Stimulated activated CD4-positive, alpha-beta T cell treated with anti-CD3 and anti-CD28 coated beads, Interleukin-2, amount 100 ng/mL, for 24 hours (primary cell): ENCODE data around the gene TTK.

Source experiments
- DNase-seq, 2 donors: peaks; one replicate each; pipeline ENCODE4 v3.0.0-alpha.2; 2020

The TTK gene

DNA sequence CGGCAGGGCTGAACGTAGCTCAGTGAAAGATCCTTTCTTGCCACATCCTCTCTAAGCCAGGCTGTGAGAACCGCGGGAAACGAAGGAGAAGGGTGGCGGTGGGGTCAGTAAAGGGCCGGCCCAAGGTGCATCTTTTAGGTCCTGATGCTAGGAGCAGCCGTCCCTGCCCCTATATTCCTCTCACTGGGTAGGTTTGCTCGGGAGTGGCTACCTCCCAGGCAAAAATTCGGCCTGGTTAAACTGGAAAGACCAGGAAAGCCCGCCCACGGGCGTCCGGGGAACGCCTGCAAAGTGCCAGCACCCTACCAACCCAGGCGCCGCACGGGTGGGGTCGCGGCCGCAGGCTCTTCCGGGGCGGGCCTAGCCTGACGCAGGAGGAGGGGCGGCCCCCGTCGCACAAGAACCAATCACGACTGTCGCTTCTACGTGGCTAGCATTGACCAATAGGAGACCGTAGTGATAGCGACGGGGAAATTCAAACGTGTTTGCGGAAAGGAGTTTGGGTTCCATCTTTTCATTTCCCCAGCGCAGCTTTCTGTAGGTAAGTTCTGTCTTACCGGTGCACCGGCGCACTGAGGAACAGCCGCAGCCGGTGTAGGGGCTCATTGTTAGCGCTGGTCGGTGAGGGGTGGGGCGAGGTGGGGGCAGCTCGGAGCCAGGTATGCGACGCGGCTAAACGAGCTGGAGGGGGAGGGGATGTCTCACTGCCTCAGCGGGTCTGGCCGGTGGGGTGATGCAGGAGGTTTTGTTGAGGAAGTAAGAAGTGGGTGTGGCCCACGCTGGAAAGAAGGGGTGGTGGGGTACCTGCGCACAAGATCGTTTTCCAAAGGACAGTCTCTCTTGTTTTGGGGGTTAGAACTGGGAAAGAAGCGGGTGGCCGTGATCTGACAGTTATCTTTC, at the start of gene TTK:
TTK (plus strand) TSS at position 477 of the 900 bp plus-strand sequence. CDS start 1,195 bp downstream, outside the sequence.
- DNase-seq, result peak; percentile 89

- no peak for DNase-seq
Observed at GRCh38 chr6:79954849-79955248, 49.6 kb upstream of the TTK start.

DNA sequence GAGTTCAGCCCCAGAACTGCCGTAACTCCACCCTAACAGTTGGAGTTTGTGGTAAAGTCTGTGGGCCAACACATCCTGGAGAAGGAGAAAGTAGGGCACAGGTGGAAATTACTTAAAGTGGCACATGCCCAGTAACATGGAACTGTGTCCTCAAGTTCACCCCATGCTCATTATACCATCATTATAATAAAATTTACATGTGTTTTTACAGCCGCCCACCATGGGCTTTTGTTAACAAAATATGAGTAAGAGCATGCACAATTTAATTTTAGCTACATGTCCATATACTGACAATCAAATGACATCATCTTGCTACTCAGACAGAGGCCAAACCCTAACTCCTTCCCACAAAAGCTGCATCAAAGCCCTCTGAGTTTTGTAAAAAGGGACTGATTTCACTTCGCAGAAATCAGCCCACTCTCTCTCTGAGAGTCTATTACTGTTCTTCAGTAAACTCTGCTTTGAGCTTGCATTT, 39.8 kb upstream of the TTK start:
- no peak for DNase-seq

DNA sequence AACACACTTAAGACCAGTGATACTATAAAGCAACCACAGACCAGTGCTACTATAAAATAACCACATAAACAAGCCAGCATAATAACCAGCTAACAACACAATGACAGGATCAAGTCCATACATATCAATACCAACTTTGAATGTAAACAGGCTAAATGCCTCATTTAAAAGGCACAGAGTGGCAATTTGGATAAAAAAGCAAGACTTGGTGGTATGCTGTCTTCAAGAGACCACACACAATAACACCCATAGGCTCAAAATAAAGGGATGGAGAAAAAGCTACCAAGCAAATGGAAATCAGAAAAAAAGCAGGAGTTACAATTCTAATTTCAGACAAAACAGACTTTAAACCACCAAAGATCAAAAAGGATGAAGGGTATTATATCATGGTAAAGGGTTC, 37.3 kb upstream of the TTK start:
- no peak for DNase-seq

- no peak for DNase-seq
Observed at GRCh38 chr6:79969784-79970183, 34.7 kb upstream of the TTK start.

DNA sequence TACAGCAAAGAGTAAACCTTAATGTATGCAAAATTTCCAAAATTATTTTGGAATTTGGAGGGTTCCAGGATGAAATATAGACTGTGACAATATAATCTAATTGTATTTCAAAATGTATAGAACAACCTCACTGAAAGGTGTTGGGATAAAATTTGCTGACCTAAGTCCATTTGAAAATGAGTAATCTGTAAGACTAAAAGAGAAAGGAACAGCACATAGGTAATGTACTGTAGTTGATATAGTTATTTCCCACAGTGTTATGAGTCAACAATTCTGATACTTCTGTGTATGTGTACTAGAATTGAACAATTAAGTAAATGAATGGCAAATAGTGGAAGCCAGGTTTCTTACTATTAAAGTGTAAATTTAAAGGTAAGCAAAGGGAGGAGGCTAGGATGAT, 33.3 kb upstream of the TTK start:
- no peak for DNase-seq

- no peak for DNase-seq
Observed at GRCh38 chr6:79981652-79982051, 22.8 kb upstream of the TTK start.

DNA sequence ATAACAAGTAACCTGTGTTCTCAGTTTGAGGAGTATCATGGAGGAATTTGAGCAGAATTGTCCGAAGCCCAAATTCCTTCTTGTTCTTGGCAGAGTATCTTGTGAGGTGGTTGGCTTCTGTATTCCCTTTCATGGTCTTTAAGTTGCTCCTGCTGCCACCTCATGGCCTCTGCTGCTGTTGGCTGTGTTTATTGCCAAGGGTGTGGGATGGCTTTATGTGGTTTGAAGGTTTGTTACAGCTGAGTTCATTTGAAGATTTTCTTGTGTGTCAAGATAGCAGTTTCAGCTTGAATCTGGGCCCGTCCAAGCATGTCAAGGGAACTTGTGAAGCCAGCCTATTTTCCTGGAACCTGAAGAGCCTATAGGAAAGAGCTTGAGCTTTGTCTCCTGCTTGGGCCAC, 20.2 kb upstream of the TTK start:
- DNase-seq, result no peak

DNA sequence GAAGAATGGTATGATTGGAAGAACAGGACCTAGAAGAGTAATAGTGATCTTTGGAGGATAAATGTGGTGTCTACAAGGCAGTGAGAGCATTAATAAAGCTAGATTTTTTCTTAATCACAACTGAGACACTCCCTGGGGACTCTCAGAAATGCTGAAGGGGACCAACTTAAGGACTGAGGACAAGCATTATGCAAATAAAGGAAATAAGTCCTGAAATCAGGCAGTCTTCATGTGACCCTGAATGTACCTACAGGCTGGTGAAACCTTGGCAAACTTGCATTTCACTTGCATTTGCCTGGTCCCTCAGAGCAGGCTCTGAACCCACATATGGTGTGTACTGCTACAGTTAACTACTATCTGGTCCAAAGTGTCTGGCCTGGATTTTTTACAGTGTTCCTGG, 19.3 kb upstream of the TTK start:
- DNase-seq, result no peak

- DNase-seq, result no peak
Observed at GRCh38 chr6:79989641-79990040, 14.8 kb upstream of the TTK start.

DNA sequence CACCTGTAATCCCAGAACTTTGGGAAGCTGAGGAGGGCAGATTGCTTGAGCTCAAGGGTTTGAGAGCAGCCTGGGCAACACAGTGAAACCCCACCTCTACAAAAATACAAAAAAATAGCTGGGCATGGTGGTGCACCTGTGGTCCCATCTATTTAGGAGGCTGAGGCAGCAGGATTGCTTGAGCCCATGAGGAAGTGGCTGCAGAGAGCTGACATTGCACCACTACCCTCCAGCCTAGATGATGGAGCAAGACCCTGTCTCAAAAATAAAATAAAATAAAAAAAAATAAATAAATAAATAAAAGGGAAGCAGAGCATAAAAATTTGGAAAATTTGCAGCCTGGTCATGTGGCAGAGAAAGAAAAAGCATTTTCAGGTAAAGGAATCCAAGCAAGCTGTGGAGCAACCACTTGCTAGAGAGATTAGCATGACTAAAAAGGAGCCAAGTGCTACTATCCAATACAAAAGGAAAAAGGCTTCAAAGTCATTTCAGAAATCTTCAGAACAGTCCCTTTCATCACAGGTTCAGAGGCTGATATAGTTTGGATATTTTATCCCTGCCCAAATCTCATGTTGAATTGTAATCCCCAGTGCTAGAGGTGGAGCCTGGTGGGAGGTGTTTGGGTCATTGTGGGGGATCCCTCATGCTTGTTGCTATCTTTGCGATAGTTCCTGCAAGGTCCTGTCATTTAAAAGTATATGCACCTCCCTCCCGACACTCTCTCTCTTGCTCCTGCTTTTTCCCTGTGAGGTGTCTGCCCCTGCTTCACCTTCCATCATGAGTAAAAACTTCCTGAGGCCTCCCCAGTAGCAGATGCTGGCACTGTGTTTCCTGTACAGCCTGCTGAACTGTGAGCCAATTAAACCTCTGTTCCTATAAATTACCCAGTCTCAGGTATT, 11.2 kb upstream of the TTK start:
- no peak for DNase-seq

DNA sequence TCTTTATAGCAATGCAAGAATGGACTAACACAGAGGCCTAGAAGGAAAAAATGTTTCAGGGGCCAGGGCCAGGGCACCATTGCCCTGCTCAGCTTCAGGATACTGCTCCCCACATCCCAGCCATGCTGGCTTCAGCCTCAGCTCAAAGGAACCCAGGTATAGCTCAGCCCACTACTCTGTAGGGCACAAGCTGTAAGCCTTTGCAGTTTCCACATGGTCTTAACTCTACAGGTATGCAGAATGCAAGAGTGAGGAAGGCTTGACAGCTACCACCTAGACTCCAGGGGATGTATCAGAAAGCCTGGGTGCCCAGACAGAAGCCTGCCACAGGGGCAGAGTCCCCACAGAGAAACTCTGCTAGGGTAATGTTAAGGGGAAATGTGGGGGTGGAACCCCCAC, 10.5 kb upstream of the TTK start:
- no peak for DNase-seq

DNA sequence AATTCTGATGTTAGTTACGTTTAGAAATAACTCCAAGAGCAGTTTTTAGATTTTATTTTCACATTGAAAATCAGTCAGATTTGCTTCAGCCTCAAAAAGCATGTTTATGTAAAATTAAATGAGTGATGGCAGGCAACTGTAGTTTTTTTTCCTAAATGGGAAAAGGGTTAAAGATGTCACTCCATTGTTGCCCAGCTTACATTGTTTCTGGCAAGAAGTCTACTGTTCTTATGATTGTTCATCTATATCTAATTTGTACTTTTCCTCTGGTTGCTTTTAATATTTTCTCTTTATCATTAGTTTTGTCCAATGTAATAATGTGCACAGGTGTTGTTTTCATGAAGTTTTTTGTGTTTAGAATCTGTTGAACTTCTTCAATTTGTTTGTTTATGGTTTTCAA, 6.7 kb upstream of the TTK start:
- DNase-seq, result no peak

DNA sequence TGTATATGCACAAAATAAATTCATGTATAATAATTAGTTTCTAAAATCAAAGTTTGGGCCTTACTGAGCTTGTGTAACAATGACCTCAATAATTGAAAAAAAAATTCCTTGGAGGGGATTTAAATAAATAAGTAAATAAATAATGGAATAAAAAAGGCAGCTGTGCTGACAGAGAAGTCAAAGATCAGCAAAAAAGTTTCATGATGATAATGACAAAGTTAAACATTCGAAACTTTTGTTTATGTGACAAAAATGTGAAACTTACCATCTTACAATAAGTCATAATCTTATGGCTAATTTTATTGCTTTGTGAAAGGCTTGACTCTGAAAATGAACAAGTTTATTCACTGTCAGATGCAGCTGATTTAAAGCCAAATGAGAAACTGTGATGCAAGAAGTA, 3.1 kb upstream of the TTK start:
- DNase-seq, result no peak

DNA sequence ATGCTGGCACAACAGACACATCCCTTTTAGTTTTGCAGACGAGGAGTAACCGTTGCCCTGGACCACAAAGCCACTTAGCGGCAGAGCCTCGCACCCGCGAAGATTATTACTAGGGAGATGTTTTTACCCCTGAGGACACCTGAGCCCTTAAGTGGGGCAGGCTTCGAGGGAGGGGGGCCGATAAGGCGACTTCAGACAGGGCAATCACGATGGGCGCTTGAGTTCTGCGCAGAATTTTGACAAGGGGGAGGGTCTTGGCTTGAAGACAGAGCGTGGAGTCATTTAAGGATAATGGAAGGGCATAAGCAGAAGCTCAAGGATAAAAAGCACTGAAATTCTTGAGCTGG, 650 bp upstream of the TTK start:
- peak in 1 of 2 donors; percentile 21 for DNase-seq

DNA sequence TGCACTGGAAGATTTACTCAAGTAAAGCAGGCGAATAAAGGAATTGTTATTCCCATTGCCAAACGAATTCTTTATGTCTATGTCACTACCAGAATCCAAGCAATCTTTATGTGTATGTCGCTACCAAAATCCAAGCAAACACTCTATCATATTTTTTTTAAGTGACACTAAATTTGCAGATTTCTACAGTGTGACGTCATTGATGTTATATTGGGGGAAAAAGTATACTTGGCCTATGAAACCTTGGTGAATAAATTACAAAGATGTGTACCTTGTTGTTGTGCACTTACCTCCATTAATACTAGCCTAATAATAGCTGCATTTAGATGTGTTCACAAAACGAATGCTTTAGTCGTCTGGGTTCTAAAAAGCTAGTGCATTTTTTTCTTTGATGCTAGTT, 957 bp downstream of the TTK start:
- DNase-seq, result no peak

- no peak for DNase-seq
Observed at GRCh38 chr6:80006541-80006940, 2.1 kb downstream of the TTK start.

DNA sequence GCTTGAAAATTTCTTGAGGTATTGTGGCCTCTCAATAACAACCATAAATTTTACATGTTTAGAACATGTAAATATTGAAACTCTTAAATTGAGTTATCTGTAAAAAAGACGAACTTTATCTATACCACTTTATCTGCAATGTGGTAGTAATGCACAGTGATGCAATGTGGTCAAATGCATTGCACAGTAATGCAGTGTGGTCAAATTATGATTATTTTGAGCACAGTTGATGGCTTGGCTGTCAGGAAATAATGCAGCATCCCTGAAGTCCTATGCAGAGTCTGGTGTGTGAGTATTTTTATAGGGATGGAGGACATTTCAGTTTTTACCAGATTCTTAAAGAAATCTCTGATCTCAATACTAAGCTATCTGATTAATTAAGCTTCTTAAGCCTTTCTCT, 5.1 kb downstream of the TTK start:
- no peak for DNase-seq

GRCh38 chr6:80010288-80010687, 5.8 kb downstream of the TTK start:
- DNase-seq, result no peak

GRCh38 chr6:80015839-80016435, 11.5 kb downstream of the TTK start:
- no peak for DNase-seq

DNA sequence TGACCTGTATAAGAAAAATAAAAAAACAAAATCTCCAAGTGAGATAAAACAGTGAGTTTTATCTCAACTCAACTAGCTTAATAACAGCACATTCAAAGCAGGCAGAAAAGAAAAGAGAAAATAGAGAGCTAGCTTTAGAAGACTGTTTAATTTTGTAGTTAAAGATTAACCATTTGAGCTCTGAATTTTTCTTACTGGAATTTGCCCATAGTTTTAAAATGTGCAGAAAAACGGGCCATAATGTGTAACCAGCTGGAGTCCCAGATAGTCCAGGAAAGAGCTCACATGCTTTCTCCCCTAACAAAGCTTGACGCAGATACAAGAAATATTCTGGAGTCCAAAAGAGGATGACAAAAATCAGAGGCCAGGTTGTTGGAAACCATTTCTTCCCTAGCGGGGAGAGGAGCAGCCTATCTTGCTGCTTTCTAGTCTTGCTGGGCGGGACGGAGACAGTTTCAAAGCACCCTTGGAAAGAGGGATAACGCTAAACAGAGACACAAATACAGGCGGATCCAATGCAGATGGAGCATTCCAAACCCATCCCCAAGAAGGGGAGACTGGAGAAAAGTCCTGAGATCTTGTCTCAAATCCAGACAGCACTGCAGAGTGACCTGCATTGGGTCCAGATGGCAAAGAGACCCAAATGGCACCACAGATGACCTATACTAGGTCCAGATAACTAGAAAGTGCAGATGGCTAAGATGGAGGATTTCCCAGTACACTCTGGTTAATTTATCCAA, 16.1 kb downstream of the TTK start:
- DNase-seq, result no peak

GRCh38 chr6:80021131-80021530, 16.7 kb downstream of the TTK start:
- no peak for DNase-seq

- no peak for DNase-seq
Observed at GRCh38 chr6:80021591-80021990, 17.1 kb downstream of the TTK start.
